ENCODE data around the gene CCDC196. TPM values are rescaled to one million over a fixed set of nuclear protein-coding genes. Genes with fewer than 3 reads are reported as not detected.

CCDC196 gene
- total RNA-seq (2022; extraction: Qiagen RNA extraction; ENCODE audit: low read depth) = not detected in 5 replicates

GRCh38 chr14:66485910-66486421, at the start of gene CCDC196:
TSS of gene CCDC196 (plus strand) at chr14:66486371. CDS start at chr14:66486503, 132 bp downstream.

GRCh38 chr14:66507722-66508546, 21.8 kb downstream of the CCDC196 start, which contains the start of gene GPHN:
TSS of gene GPHN (plus strand) at chr14:66508147.

Other genes with a start within 250 kb of the CCDC196 start
- gene GPHN, start 21.8 kb downstream of the CCDC196 start, total RNA-seq (2022; extraction: Qiagen RNA extraction; ENCODE audit: low read depth) = 11.8 to 20.0 TPM (median 12.2 TPM) in 5 replicates